GM12878 (cell line): ENCODE results near the gene DENND1A. TPM values are rescaled to one million over a fixed set of nuclear protein-coding genes. Genes with fewer than 3 reads are reported as not detected.

ENCODE experiments used
- CEBPB ChIP-seq, 2 experiments: fragments of 150-350 bp in 1 of 2; IDR thresholded peaks; 2 replicates each; pipeline ENCODE4 v1.6.1; 2012 to 2014; ENCODE audit warnings: low read depth in 2 of 2, low read length in 2 of 2, borderline replicate concordance in 1 of 2, inconsistent platforms in 1 of 2
- DPF2 ChIP-seq: fragments of 450-650 bp; IDR thresholded peaks from 2 replicates; pipeline ENCODE4 v1.6.1; 2017; ENCODE audit warnings: mild to moderate bottlenecking
- MTA2 ChIP-seq: fragments of 450-650 bp; IDR thresholded peaks from 2 replicates; pipeline ENCODE4 v1.6.1; 2016; ENCODE audit warnings: low read depth, mild to moderate bottlenecking, moderate library complexity
- MTA3 ChIP-seq: IDR thresholded peaks from 2 replicates; pipeline ENCODE4 v1.6.1; 2012; ENCODE audit warnings: low read length, inconsistent platforms, borderline replicate concordance
- NFXL1 ChIP-seq: fragments of 450-650 bp; IDR thresholded peaks from 2 replicates; pipeline ENCODE4 v1.6.1; 2017; ENCODE audit warnings: antibody characterized with exemption, mild to moderate bottlenecking, borderline replicate concordance
- SREBF1 ChIP-seq: IDR thresholded peaks from 2 replicates; pipeline ENCODE4 v1.6.1; 2012; ENCODE audit warnings: mild to moderate bottlenecking, low read length
- SUZ12 ChIP-seq: fragments of 200-600 bp; sonication (generic); IDR thresholded peaks from one replicate; pipeline ENCODE4 v1.6.1; 2018; ENCODE audit warnings: antibody characterized with exemption, mild to moderate bottlenecking; ENCODE audit not compliant: unreplicated experiment
- ZNF274 ChIP-seq: IDR thresholded peaks from one replicate; pipeline ENCODE4 v1.8.0; 2011; ENCODE audit not compliant: insufficient read length, insufficient read depth
- polyA plus RNA-seq, 11 experiments: library from polyadenylated mRNA; depleted of rRNA in 4 of 11; unstranded in 6 of 11; stranded (reverse) in 5 of 11; fragments of >200 nt; fragmentation: Nextera tagmentation in 4 of 11; fragmentation: Illumina TruSeq in 1 of 11; extraction: Ambion mirVana in 4 of 11; extraction: Trizol in 1 of 11; gene quantifications; 1 replicate in 1 of 11; 2 replicates in 10 of 11; pipeline versions ENCODE4 v1.2.1 to v1.2.3, GENCODE V29; 2011 to 2016; ENCODE audit warnings: inconsistent platforms in 2 of 11, missing spikeins in 2 of 11, low read depth in 1 of 11
- total RNA-seq, 4 experiments: library from RNA; depleted of rRNA in 3 of 4; stranded (reverse); fragments of >200 nt in 3 of 4; fragmentation: Illumina TruSeq in 1 of 4; extraction: Trizol in 1 of 4; gene quantifications; 2 replicates each; pipeline versions ENCODE4 v1.2.1 to v1.2.3, GENCODE V29; 2013 to 2021
- TF ChIP-seq, protein P1 (sequence below): fragments of 450-650 bp; conservative IDR thresholded peaks from 2 replicates; pipeline ENCODE4 v1.6.1; 2017; ENCODE audit warnings: mild to moderate bottlenecking, moderate library complexity
- TF ChIP-seq, protein P2 (sequence below): fragments of 450-650 bp; IDR thresholded peaks from 2 replicates; pipeline ENCODE4 v1.6.1; 2016; ENCODE audit warnings: mild to moderate bottlenecking
- TF ChIP-seq, protein P3 (sequence below): fragments of 450-650 bp; IDR thresholded peaks from 2 replicates; pipeline ENCODE4 v1.6.1; 2017; ENCODE audit warnings: mild to moderate bottlenecking

Gene DENND1A
- total and polyA plus RNA-seq, 10 of the 15 experiments (the other 5 are each of a cell fraction or from before 2014, with no cell fraction given) = 14.1 to 48.6 (median 35.2) TPM

DNA sequence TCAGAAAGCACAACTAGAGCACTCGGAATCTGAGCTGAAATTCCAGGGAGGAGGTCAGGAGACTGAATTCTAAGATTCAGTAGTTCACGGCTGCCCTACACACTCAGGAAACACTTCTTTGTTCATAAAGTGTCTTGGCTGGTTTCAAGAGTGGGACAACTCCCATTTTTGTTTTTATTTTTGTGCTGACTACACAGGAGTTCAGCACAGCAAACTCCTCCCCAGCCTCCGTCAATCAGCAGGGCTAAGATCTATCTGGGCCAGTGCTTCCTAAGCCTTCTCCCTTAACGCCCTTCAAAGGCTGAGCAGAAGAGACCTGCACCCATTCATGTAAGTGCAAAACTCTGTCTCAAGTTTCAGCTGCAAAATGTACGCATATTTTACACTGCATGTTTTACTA lies 323.8 kb downstream of the DENND1A start (continued):
- TF ChIP-seq, protein P1, sequence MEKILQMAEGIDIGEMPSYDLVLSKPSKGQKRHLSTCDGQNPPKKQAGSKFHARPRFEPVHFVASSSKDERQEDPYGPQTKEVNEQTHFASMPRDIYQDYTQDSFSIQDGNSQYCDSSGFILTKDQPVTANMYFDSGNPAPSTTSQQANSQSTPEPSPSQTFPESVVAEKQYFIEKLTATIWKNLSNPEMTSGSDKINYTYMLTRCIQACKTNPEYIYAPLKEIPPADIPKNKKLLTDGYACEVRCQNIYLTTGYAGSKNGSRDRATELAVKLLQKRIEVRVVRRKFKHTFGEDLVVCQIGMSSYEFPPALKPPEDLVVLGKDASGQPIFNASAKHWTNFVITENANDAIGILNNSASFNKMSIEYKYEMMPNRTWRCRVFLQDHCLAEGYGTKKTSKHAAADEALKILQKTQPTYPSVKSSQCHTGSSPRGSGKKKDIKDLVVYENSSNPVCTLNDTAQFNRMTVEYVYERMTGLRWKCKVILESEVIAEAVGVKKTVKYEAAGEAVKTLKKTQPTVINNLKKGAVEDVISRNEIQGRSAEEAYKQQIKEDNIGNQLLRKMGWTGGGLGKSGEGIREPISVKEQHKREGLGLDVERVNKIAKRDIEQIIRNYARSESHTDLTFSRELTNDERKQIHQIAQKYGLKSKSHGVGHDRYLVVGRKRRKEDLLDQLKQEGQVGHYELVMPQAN = no peak
- TF ChIP-seq MTA3 (no peak), MTA2 (no peak), ZNF274 (no peak), NFXL1 (no peak), CEBPB (IDR thresholded peaks at IDR 0.05; ENCODE audit: borderline replicate concordance in 1 of 2, low read depth in 2 of 2, low read length in 2 of 2) (no peak), DPF2 (no peak), SREBF1 (no peak), SUZ12 (no peak)
- TF ChIP-seq, protein P2, sequence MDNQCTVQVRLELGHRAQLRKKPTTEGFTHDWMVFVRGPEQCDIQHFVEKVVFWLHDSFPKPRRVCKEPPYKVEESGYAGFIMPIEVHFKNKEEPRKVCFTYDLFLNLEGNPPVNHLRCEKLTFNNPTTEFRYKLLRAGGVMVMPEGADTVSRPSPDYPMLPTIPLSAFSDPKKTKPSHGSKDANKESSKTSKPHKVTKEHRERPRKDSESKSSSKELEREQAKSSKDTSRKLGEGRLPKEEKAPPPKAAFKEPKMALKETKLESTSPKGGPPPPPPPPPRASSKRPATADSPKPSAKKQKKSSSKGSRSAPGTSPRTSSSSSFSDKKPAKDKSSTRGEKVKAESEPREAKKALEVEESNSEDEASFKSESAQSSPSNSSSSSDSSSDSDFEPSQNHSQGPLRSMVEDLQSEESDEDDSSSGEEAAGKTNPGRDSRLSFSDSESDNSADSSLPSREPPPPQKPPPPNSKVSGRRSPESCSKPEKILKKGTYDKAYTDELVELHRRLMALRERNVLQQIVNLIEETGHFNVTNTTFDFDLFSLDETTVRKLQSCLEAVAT = no peak
- TF ChIP-seq, protein P3, sequence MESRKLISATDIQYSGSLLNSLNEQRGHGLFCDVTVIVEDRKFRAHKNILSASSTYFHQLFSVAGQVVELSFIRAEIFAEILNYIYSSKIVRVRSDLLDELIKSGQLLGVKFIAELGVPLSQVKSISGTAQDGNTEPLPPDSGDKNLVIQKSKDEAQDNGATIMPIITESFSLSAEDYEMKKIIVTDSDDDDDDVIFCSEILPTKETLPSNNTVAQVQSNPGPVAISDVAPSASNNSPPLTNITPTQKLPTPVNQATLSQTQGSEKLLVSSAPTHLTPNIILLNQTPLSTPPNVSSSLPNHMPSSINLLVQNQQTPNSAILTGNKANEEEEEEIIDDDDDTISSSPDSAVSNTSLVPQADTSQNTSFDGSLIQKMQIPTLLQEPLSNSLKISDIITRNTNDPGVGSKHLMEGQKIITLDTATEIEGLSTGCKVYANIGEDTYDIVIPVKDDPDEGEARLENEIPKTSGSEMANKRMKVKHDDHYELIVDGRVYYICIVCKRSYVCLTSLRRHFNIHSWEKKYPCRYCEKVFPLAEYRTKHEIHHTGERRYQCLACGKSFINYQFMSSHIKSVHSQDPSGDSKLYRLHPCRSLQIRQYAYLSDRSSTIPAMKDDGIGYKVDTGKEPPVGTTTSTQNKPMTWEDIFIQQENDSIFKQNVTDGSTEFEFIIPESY = no peak
